ENCODE measurements around the gene GFAP.

Gene GFAP

DNA sequence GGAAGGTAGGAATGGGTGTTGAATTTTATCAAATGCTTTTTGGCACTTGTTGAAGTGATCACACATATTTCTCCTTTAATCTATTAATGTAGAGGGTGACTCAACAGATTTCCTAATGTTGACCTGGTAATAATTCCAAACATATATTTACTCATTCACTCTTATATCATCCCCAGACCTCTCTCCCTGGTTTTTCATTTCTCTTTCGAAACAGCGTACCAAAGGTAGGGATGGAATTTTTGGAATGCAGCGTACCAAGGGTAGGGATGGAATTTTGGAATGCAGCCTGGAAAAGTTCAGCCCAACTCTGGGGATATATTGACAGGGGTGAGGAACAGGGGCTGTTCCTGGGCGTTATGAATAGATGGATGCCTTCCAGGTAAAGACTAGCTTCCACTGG lies 25.0 kb upstream of the GFAP start:
- TF ChIP-seq GATA3 (IDR thresholded peaks at IDR 0.05; ENCODE audit: low read depth, low read length) (no peak), GATA2 (IDR thresholded peaks at IDR 0.05; ENCODE audit: low read depth, low read length) (no peak)

DNA sequence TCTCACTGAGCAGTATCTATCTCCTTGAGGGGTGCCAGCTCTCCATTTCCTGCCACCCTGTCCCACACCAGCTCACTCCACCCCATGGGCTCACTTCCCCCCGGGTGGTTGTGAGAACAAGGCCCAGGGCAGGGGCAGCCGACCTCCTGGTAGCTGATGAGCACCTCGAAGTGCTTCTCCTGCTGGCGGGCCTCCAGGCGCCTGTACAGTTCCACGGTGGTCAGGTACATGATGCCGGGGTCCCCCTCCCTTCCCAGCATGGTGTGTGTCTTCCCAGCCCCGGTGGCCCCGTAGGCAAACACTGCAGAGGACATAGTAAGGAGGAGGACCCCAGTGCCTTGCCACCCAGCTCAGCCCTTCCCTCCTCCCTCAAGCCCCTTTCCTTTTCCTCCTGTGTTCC lies 19.8 kb upstream of the GFAP start:
- no peak for TF ChIP-seq GATA3 (IDR thresholded peaks at IDR 0.05; ENCODE audit: low read depth, low read length)
- no peak for TF ChIP-seq GATA2 (IDR thresholded peaks at IDR 0.05; ENCODE audit: low read depth, low read length)

- no peak for TF ChIP-seq GATA3 (IDR thresholded peaks at IDR 0.05; ENCODE audit: low read depth, low read length)
- TF ChIP-seq GATA2 (IDR thresholded peaks at IDR 0.05; ENCODE audit: low read depth, low read length), result no peak
These were observed 19.4 kb upstream of the GFAP start for GRCh38 chr17:44934745-44935105.

GRCh38 chr17:44933824-44934744 lies 18.8 kb upstream of the GFAP start:
- no peak for TF ChIP-seq GATA2 (IDR thresholded peaks at IDR 0.05; ENCODE audit: low read depth, low read length)
- no peak for TF ChIP-seq GATA3 (IDR thresholded peaks at IDR 0.05; ENCODE audit: low read depth, low read length)

DNA sequence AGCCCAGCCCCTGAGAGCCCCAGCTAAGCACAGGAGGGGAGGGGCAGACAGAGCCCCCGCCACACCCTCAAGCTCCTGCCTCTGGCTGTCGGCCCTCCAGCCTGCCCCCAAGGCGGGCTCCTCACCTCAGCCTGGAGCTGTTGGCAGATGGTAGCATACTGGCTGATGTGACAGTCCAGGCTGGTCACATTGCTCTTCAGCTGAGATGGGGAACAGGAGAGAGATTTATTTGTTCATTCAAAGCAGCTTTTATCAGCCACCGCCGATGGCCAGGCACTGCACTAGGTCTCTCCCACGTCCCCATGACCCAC lies 17.4 kb upstream of the GFAP start:
- TF ChIP-seq GATA2 (IDR thresholded peaks at IDR 0.05; ENCODE audit: low read depth, low read length) (no peak), GATA3 (IDR thresholded peaks at IDR 0.05; ENCODE audit: low read depth, low read length) (no peak)

GRCh38 chr17:44932096-44932786 lies 16.9 kb upstream of the GFAP start:
- TF ChIP-seq GATA2 (IDR thresholded peaks at IDR 0.05; ENCODE audit: low read depth, low read length) (no peak), GATA3 (IDR thresholded peaks at IDR 0.05; ENCODE audit: low read depth, low read length) (no peak)

GRCh38 chr17:44931376-44931775 lies 16.1 kb upstream of the GFAP start:
- TF ChIP-seq GATA2 (IDR thresholded peaks at IDR 0.05; ENCODE audit: low read depth, low read length) (no peak), GATA3 (IDR thresholded peaks at IDR 0.05; ENCODE audit: low read depth, low read length) (no peak)

DNA sequence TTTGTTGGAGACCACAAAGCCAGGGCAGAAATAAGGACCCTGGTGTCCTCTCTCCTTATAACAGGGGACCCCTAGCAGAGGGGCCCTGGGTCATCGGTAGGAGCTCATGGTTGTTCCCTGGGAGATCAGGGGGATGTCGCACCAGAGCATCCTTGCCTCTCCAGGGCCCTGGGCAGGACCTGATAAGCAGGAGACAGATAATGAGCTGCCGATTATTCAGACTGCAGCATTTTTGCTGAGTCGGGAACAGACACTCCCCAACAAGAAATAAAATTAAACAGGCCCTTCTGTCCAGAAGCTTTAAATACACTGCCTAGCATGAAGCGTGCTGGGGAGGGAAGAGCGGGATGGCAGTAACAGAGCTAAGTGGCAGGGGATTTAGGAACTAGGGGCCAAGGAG lies 15.4 kb upstream of the GFAP start:
- TF ChIP-seq GATA2 (IDR thresholded peaks at IDR 0.05; ENCODE audit: low read depth, low read length) (no peak), GATA3 (IDR thresholded peaks at IDR 0.05; ENCODE audit: low read depth, low read length) (no peak)

DNA sequence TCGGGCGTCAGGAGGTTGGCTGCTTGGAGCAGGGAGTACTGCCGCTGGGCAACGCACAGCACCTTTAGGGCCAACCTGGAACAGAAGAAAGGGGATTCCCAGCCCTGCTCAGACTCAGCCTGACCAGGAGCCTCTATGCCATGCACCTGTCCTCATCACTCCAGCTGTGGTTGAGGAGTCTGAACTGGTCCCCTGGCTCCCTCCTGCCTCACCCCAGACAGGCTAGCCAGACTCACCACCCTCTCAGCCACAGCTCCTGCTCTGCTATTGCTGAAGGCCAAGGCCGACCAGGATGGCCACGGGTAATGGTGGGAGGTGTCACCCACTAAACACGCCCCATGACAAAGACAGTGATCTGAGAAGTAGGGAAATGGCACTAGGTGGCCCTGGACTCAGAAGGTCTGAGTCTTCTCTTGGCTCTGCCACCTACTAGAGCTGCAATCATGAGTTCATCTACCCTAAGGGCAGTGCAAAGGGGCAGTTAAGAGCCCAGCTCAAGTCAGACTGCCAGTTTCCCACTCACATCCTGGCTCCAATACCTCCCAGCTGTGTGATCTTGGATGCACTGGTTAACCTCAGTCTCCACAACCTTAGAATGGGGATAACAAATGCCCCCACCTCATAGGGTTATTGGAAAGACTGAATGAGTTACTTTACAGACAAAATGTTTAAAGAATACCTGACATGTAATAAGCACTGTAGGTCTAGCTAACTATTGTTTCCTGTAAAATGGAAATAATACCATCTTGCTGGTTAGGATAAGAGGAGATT lies 13.8 kb upstream of the GFAP start:
- TF ChIP-seq GATA2 (IDR thresholded peaks at IDR 0.05; ENCODE audit: low read depth, low read length), result no peak
- TF ChIP-seq GATA3 (IDR thresholded peaks at IDR 0.05; ENCODE audit: low read depth, low read length), result no peak

GRCh38 chr17:44928136-44928535 lies 12.8 kb upstream of the GFAP start:
- TF ChIP-seq GATA2 (IDR thresholded peaks at IDR 0.05; ENCODE audit: low read depth, low read length) (no peak), GATA3 (IDR thresholded peaks at IDR 0.05; ENCODE audit: low read depth, low read length) (no peak)

GRCh38 chr17:44927696-44928095 lies 12.4 kb upstream of the GFAP start:
- TF ChIP-seq GATA3 (IDR thresholded peaks at IDR 0.05; ENCODE audit: low read depth, low read length) (no peak), GATA2 (IDR thresholded peaks at IDR 0.05; ENCODE audit: low read depth, low read length) (no peak)

GRCh38 chr17:44926821-44927525 lies 11.7 kb upstream of the GFAP start:
- TF ChIP-seq GATA2 (IDR thresholded peaks at IDR 0.05; ENCODE audit: low read depth, low read length) (no peak), GATA3 (IDR thresholded peaks at IDR 0.05; ENCODE audit: low read depth, low read length) (no peak)

GRCh38 chr17:44925731-44926697 lies 10.7 kb upstream of the GFAP start:
- no peak for TF ChIP-seq GATA2 (IDR thresholded peaks at IDR 0.05; ENCODE audit: low read depth, low read length)
- TF ChIP-seq GATA3 (IDR thresholded peaks at IDR 0.05; ENCODE audit: low read depth, low read length), result no peak

All from SH-SY5Y (cell line).